NCI-H2107 treated with DMSO at 0.1 percent for 48 hours (cell line): ENCODE results near the gene ADORA1.

ENCODE experiments used
- DNase-seq: peaks from one replicate; lab custom pipeline; 2025; ENCODE audit not compliant: unreplicated experiment; lab: John Stamatoyannopoulos, UW

Gene ADORA1

GRCh38 chr1:203140743-203141520, 13.4 kb downstream of the ADORA1 start:
- DNase-seq = no peak

- no peak for DNase-seq
Observed at GRCh38 chr1:203142124-203142523, 14.6 kb downstream of the ADORA1 start.

- peak; percentile 99 for DNase-seq
Observed at GRCh38 chr1:203142684-203143408, 15.3 kb downstream of the ADORA1 start.

- no peak for DNase-seq
Observed at GRCh38 chr1:203143641-203144040, 16.1 kb downstream of the ADORA1 start.

- no peak for DNase-seq
Observed at GRCh38 chr1:203144661-203145060, 17.1 kb downstream of the ADORA1 start.

- DNase-seq = no peak
Observed at GRCh38 chr1:203145321-203146041, 18.0 kb downstream of the ADORA1 start.

GRCh38 chr1:203146042-203146369, 18.5 kb downstream of the ADORA1 start:
- DNase-seq = no peak

- DNase-seq = no peak
Observed at GRCh38 chr1:203146537-203146936, 19.0 kb downstream of the ADORA1 start.

GRCh38 chr1:203147376-203147775, 19.9 kb downstream of the ADORA1 start:
- DNase-seq = no peak

GRCh38 chr1:203148127-203148526, 20.6 kb downstream of the ADORA1 start:
- no peak for DNase-seq

- DNase-seq = no peak
Observed at GRCh38 chr1:203148579-203148978, 21.1 kb downstream of the ADORA1 start.

GRCh38 chr1:203149188-203149840, 21.8 kb downstream of the ADORA1 start:
- DNase-seq = no peak

- DNase-seq = no peak
Observed at GRCh38 chr1:203150511-203151297, 23.2 kb downstream of the ADORA1 start.

- DNase-seq = no peak
Observed at GRCh38 chr1:203151362-203152157, 24.0 kb downstream of the ADORA1 start.

GRCh38 chr1:203152158-203153034, 24.9 kb downstream of the ADORA1 start:
- DNase-seq = peak; percentile 41

GRCh38 chr1:203153051-203153988, 25.8 kb downstream of the ADORA1 start:
- peak; percentile 30 for DNase-seq

- DNase-seq = no peak
Observed at GRCh38 chr1:203153989-203154821, 26.7 kb downstream of the ADORA1 start.
